ENCODE results near the gene LUC7L3. TPM values are rescaled to one million over a fixed set of nuclear protein-coding genes. Genes with fewer than 3 reads are reported as not detected.

The LUC7L3 gene
- total and polyA plus RNA-seq, 2 donors (not counting 1 experiment from before 2014, with no cell fraction given), result 42.9 to 311 TPM

- Histone ChIP-seq H3K4me1 (ENCODE audit: control insufficient read depth in 2 of 2, insufficient read depth in 2 of 2, low read length in 2 of 2) (no peaks in the 10 kb centered on the region), H4K20me1 (ENCODE audit: control insufficient read depth, insufficient read depth, low read length, poor library complexity, severe bottlenecking) (no peaks in the 10 kb centered on the region), H3K9ac (ENCODE audit: low read length) (no peak overlapping the region), H3K79me2 (ENCODE audit: control insufficient read depth, insufficient read depth, low read length) (no peaks in the 10 kb centered on the region), H3K9me3 (ENCODE audit: control extremely low read depth in 1 of 3, control insufficient read depth in 2 of 3, insufficient read depth in 1 of 3, low read length in 2 of 3) (no peaks in the 10 kb centered on the region), H2AFZ (ENCODE audit: insufficient read depth, low read depth, low read length, poor library complexity, severe bottlenecking) (no peak overlapping the region), H3K27me3 (replicated peaks in 1 of 4; ENCODE audit: control extremely low read depth in 1 of 4, control insufficient read depth in 3 of 4, insufficient read depth in 4 of 4, low read length in 3 of 4) (no peaks in the 10 kb centered on the region), H3K36me3 (replicated peaks in 1 of 2; ENCODE audit: control extremely low read depth in 1 of 2, control insufficient read depth in 1 of 2, extremely low read depth in 1 of 2, insufficient read depth in 2 of 2, low read length in 1 of 2) (peaks cover under 1 to 4% of the 10 kb centered on the region in 2 experiments), H3K4me3 (ENCODE audit: control extremely low read depth in 1 of 5, extremely low read depth in 1 of 5, insufficient read depth in 1 of 5, low read depth in 2 of 5, low read length in 4 of 5) (no peak overlapping the region), H3K4me2 (replicated peaks; ENCODE audit: low read depth, low read length, poor library complexity, severe bottlenecking) (no peak overlapping the region), H3K27ac (ENCODE audit: low read length in 2 of 2) (no peak overlapping the region)
- ATAC-seq (ENCODE audit: low read depth), result no peak
- no peak overlapping the region for H3K27ac Mint-ChIP-seq
- POLR2A ChIA-PET, result no interaction called here
- TF ChIP-seq CTCF (IDR thresholded peaks at IDR 0.05) (no peak), EZH2 (IDR thresholded peaks at IDR 0.05; ENCODE audit: borderline replicate concordance, insufficient read depth, low read depth, low read length, poor library complexity, severe bottlenecking) (no peak)
- CTCF ChIA-PET, result interaction anchor here (0.6 to 1.1 kb wide), 2 partner anchors 9 to 671 kb away, joined by 3 read pairs; no protein-coding TSS in a partner anchor
- 97% methylated on average over 15 of the region's 16 CpGs for WGBS (ENCODE audit: insufficient coverage)
- H3K9me3 Mint-ChIP-seq (ENCODE audit: insufficient read depth), result no peaks in the 10 kb centered on the region
- intact Hi-C loops (cut with micrococcal nuclease), result no loop called here
- H3K4me1 Mint-ChIP-seq, result no peaks in the 10 kb centered on the region
- DNase-seq, result no peak
- H3K27me3 Mint-ChIP-seq, result peaks cover 3% of the 10 kb centered on the region
- no peak overlapping the region for H3K4me3 Mint-ChIP-seq
Measured at GRCh38 chr17:50687200-50688066, 32.0 kb upstream of the LUC7L3 start.

GRCh38 chr17:50688245-50688644 lies 31.2 kb upstream of the LUC7L3 start:
- H3K9me3 Mint-ChIP-seq (ENCODE audit: insufficient read depth), result no peaks in the 10 kb centered on the region

More at GRCh38 chr17:50688245-50688644, 31.2 kb upstream of the LUC7L3 start:
- no peak for TF ChIP-seq EZH2 (IDR thresholded peaks at IDR 0.05; ENCODE audit: borderline replicate concordance, insufficient read depth, low read depth, low read length, poor library complexity, severe bottlenecking)
- no peak for TF ChIP-seq CTCF (IDR thresholded peaks at IDR 0.05)
- ChIA-PET CTCF (interaction anchor here (0.6 kb wide), 1 partner anchor 671 kb away, joined by 3 read pairs; no protein-coding TSS in a partner anchor), POLR2A (interaction anchor here (0.7 kb wide), 1 partner anchor 233 kb away, joined by 5 read pairs; no protein-coding TSS in a partner anchor)
- no peak overlapping the region for H3K9ac ChIP-seq (ENCODE audit: low read length)
- Mint-ChIP-seq H3K4me3 (no peak overlapping the region), H3K4me1 (no peaks in the 10 kb centered on the region), H3K27me3 (no peaks in the 10 kb centered on the region), H3K27ac (no peak overlapping the region)
- H3K27ac ChIP-seq (ENCODE audit: low read length in 2 of 2), result no peak overlapping the region
- ATAC-seq (ENCODE audit: low read depth) (no peak), DNase-seq (no peak)
- intact Hi-C loops (cut with micrococcal nuclease), result no loop called here
- no peaks in the 10 kb centered on the region for H3K27me3 ChIP-seq (replicated peaks in 1 of 4; ENCODE audit: control extremely low read depth in 1 of 4, control insufficient read depth in 3 of 4, insufficient read depth in 4 of 4, low read length in 3 of 4)
- no peaks in the 10 kb centered on the region for H4K20me1 ChIP-seq (ENCODE audit: control insufficient read depth, insufficient read depth, low read length, poor library complexity, severe bottlenecking)
- no peak overlapping the region for H3K4me2 ChIP-seq (replicated peaks; ENCODE audit: low read depth, low read length, poor library complexity, severe bottlenecking)
- 88% methylated on average over 3 of the region's 3 CpGs for WGBS (ENCODE audit: insufficient coverage)
- no peaks in the 10 kb centered on the region for H3K9me3 ChIP-seq (ENCODE audit: control extremely low read depth in 1 of 3, control insufficient read depth in 2 of 3, insufficient read depth in 1 of 3, low read length in 2 of 3)
- no peak overlapping the region for H2AFZ ChIP-seq (ENCODE audit: insufficient read depth, low read depth, low read length, poor library complexity, severe bottlenecking)
- H3K4me1 ChIP-seq (ENCODE audit: control insufficient read depth in 2 of 2, insufficient read depth in 2 of 2, low read length in 2 of 2), result no peaks in the 10 kb centered on the region
- no peaks in the 10 kb centered on the region for H3K79me2 ChIP-seq (ENCODE audit: control insufficient read depth, insufficient read depth, low read length)
- peaks cover 3 to 12% of the 10 kb centered on the region in 2 experiments for H3K36me3 ChIP-seq (replicated peaks in 1 of 2; ENCODE audit: control extremely low read depth in 1 of 2, control insufficient read depth in 1 of 2, extremely low read depth in 1 of 2, insufficient read depth in 2 of 2, low read length in 1 of 2)
- no peak overlapping the region for H3K4me3 ChIP-seq (ENCODE audit: control extremely low read depth in 1 of 5, extremely low read depth in 1 of 5, insufficient read depth in 1 of 5, low read depth in 2 of 5, low read length in 4 of 5)

Data from B cell (primary cell).